Measurements from ENCODE around the gene SYNDIG1. TPM values are rescaled to one million over a fixed set of nuclear protein-coding genes. Genes with fewer than 3 reads are reported as not detected.

Gene SYNDIG1
- total RNA-seq, 1 donor from 2014 or later: 5.7 TPM

DNA sequence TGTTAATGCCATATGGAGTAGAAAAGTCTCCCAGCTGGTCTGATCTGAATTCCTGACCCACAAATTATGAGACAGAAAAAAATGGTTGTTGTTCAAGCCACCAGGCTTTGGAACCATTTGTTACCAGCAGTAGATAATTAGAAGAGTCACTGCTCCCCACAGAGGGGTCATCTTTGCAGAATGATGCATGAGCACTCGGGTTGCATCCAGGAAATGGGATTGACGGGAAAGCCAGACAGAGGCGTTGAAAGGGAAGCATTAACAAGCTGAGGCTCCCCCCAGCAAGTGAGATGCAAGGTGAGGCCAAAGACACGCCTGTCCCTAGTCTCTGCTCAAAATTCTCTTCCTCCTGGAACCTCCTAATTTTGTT is 182.5 kb downstream of the SYNDIG1 start:
- Histone ChIP-seq H3K4me1 (ENCODE audit: insufficient read depth, low read length) (peaks cover 33% of the 10 kb centered on the region), H2AFZ (ENCODE audit: low read depth, low read length) (no peak overlapping the region), H3K4me2 (ENCODE audit: low read length) (peak overlapping the region; percentile 64), H3K9me3 (ENCODE audit: insufficient read depth, low read depth, low read length) (no peaks in the 10 kb centered on the region), H3K36me3 (ENCODE audit: insufficient read depth, low read length) (no peaks in the 10 kb centered on the region), H4K20me1 (ENCODE audit: insufficient read depth, low read length) (no peaks in the 10 kb centered on the region), H3K9ac (ENCODE audit: low read length) (peak overlapping the region; percentile 11), H3K79me2 (ENCODE audit: insufficient read depth, low read length) (no peaks in the 10 kb centered on the region), H3K4me3 (ENCODE audit: insufficient read depth, low read depth, low read length) (no peak overlapping the region), H3K27me3 (ENCODE audit: insufficient read depth, low read length) (no peaks in the 10 kb centered on the region), H3K27ac (ENCODE audit: low read depth, low read length) (peak overlapping the region; percentile 16)
- peaks cover 2% of the 10 kb centered on the region for H3K36me3 Mint-ChIP-seq (ENCODE audit: low read depth, unreplicated experiment)
- no peak for DNase-seq (ENCODE audit: low read depth)
- H3K9me3 Mint-ChIP-seq (ENCODE audit: unreplicated experiment): peaks cover 2% of the 10 kb centered on the region
- FAIRE-seq: no peak
- H3K27ac Mint-ChIP-seq (ENCODE audit: unreplicated experiment): peak overlapping the region; percentile 96
- H3K4me1 Mint-ChIP-seq (ENCODE audit: low read depth, unreplicated experiment): peaks cover 46% of the 10 kb centered on the region
- no peak overlapping the region for H3K4me3 Mint-ChIP-seq (ENCODE audit: unreplicated experiment)
- TF ChIP-seq EZH2 (IDR thresholded peaks at IDR 0.05; ENCODE audit: insufficient read depth, low read length): no peak
- TF ChIP-seq, protein P1, sequence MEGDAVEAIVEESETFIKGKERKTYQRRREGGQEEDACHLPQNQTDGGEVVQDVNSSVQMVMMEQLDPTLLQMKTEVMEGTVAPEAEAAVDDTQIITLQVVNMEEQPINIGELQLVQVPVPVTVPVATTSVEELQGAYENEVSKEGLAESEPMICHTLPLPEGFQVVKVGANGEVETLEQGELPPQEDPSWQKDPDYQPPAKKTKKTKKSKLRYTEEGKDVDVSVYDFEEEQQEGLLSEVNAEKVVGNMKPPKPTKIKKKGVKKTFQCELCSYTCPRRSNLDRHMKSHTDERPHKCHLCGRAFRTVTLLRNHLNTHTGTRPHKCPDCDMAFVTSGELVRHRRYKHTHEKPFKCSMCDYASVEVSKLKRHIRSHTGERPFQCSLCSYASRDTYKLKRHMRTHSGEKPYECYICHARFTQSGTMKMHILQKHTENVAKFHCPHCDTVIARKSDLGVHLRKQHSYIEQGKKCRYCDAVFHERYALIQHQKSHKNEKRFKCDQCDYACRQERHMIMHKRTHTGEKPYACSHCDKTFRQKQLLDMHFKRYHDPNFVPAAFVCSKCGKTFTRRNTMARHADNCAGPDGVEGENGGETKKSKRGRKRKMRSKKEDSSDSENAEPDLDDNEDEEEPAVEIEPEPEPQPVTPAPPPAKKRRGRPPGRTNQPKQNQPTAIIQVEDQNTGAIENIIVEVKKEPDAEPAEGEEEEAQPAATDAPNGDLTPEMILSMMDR (IDR thresholded peaks at IDR 0.05; ENCODE audit: insufficient read depth, low read depth, low read length): no peak
- peaks cover 3% of the 10 kb centered on the region for H3K27me3 Mint-ChIP-seq (ENCODE audit: low read depth, unreplicated experiment)

DNA sequence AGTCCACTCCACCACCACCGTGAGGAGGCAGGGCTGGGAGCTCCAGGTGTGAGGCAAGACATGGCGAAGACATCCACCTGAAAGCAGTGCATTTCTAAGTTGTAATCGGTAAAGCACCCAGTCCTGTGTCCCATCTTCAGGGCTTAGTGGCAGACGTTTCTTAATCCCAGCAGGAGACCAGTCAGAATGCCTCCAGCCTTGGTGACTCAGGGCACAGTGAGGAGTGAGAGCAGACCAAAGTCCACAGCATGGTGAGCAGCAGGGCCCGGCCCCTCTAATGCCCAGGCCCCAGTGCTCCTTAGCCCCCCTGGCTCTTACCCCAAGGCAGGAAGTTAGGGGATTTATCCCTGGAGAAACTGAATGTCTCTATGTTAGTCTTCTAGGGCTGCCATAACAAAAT is 183.9 kb downstream of the SYNDIG1 start:
- no peak overlapping the region for H3K27ac ChIP-seq (ENCODE audit: low read depth, low read length)
- Mint-ChIP-seq H3K9me3 (ENCODE audit: unreplicated experiment) (peaks cover 2% of the 10 kb centered on the region), H3K27me3 (ENCODE audit: low read depth, unreplicated experiment) (no peaks in the 10 kb centered on the region), H3K4me1 (ENCODE audit: low read depth, unreplicated experiment) (peaks cover 46% of the 10 kb centered on the region), H3K36me3 (ENCODE audit: low read depth, unreplicated experiment) (peaks cover 3% of the 10 kb centered on the region), H3K27ac (ENCODE audit: unreplicated experiment) (peak overlapping the region; percentile 68), H3K4me3 (ENCODE audit: unreplicated experiment) (no peak overlapping the region)
- no peaks in the 10 kb centered on the region for H3K79me2 ChIP-seq (ENCODE audit: insufficient read depth, low read length)
- FAIRE-seq (no peak), DNase-seq (ENCODE audit: low read depth) (no peak)
- no peak overlapping the region for H3K4me3 ChIP-seq (ENCODE audit: insufficient read depth, low read depth, low read length)
- peaks cover 46% of the 10 kb centered on the region for H3K4me1 ChIP-seq (ENCODE audit: insufficient read depth, low read length)
- H3K9me3 ChIP-seq (ENCODE audit: insufficient read depth, low read depth, low read length): no peaks in the 10 kb centered on the region
- H3K9ac ChIP-seq (ENCODE audit: low read length): no peak overlapping the region
- no peaks in the 10 kb centered on the region for H3K27me3 ChIP-seq (ENCODE audit: insufficient read depth, low read length)
- no peaks in the 10 kb centered on the region for H3K36me3 ChIP-seq (ENCODE audit: insufficient read depth, low read length)
- H3K4me2 ChIP-seq (ENCODE audit: low read length): peak overlapping the region; percentile 1
- no peak for TF ChIP-seq EZH2 (IDR thresholded peaks at IDR 0.05; ENCODE audit: insufficient read depth, low read length)
- TF ChIP-seq, protein P1 (IDR thresholded peaks at IDR 0.05; ENCODE audit: insufficient read depth, low read depth, low read length): no peak
- H2AFZ ChIP-seq (ENCODE audit: low read depth, low read length): no peak overlapping the region
- no peaks in the 10 kb centered on the region for H4K20me1 ChIP-seq (ENCODE audit: insufficient read depth, low read length)

DNA sequence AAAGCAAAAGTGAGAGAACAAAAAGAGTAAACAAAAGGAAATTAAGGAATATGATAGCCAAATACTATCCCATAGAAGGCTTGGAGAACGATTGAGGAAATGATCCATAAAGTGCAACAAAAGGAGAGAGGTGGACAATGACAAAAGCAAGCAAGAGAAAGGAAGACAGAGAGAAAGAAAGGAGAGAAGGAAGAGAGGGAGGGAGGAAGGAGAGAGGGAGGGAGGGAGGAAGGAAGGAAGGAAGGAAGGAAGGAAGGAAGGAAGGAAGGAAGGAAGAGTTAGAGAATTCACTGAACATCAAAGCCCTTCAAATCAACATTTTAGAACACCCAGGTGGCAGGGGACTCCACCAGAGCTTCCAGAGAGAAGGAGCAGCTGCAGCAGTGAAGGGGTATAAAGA is 185.0 kb downstream of the SYNDIG1 start:
- FAIRE-seq: no peak
- no peaks in the 10 kb centered on the region for H3K27me3 Mint-ChIP-seq (ENCODE audit: low read depth, unreplicated experiment)
- no peaks in the 10 kb centered on the region for H4K20me1 ChIP-seq (ENCODE audit: insufficient read depth, low read length)
- H3K9me3 ChIP-seq (ENCODE audit: insufficient read depth, low read depth, low read length): no peaks in the 10 kb centered on the region
- peaks cover 50% of the 10 kb centered on the region for H3K4me1 ChIP-seq (ENCODE audit: insufficient read depth, low read length)
- H2AFZ ChIP-seq (ENCODE audit: low read depth, low read length): no peak overlapping the region
- H3K36me3 Mint-ChIP-seq (ENCODE audit: low read depth, unreplicated experiment): peaks cover 3% of the 10 kb centered on the region
- no peak overlapping the region for H3K9ac ChIP-seq (ENCODE audit: low read length)
- peaks cover 2% of the 10 kb centered on the region for H3K9me3 Mint-ChIP-seq (ENCODE audit: unreplicated experiment)
- TF ChIP-seq EZH2 (IDR thresholded peaks at IDR 0.05; ENCODE audit: insufficient read depth, low read length): no peak
- TF ChIP-seq, protein P1 (IDR thresholded peaks at IDR 0.05; ENCODE audit: insufficient read depth, low read depth, low read length): no peak
- no peaks in the 10 kb centered on the region for H3K79me2 ChIP-seq (ENCODE audit: insufficient read depth, low read length)
- no peaks in the 10 kb centered on the region for H3K36me3 ChIP-seq (ENCODE audit: insufficient read depth, low read length)
- peaks cover 40% of the 10 kb centered on the region for H3K4me1 Mint-ChIP-seq (ENCODE audit: low read depth, unreplicated experiment)
- no peak overlapping the region for H3K4me2 ChIP-seq (ENCODE audit: low read length)
- no peak overlapping the region for H3K4me3 ChIP-seq (ENCODE audit: insufficient read depth, low read depth, low read length)
- no peak overlapping the region for H3K27ac Mint-ChIP-seq (ENCODE audit: unreplicated experiment)
- no peak for DNase-seq (ENCODE audit: low read depth)
- no peak overlapping the region for H3K4me3 Mint-ChIP-seq (ENCODE audit: unreplicated experiment)
- no peak overlapping the region for H3K27ac ChIP-seq (ENCODE audit: low read depth, low read length)
- H3K27me3 ChIP-seq (ENCODE audit: insufficient read depth, low read length): no peaks in the 10 kb centered on the region

All from astrocyte (in vitro differentiated cells and primary cell).